HCT116 (cell line): ENCODE data around the gene CC2D2B. TPM values are rescaled to one million over a fixed set of nuclear protein-coding genes. Genes with fewer than 3 reads are reported as not detected.

Experiments used
- ATAC-seq: fragments of 200-7000 bp; cut with Tn5 transposase; 2 replicates; pipeline ENCODE4 v1.9.1; 2020; ENCODE audit warnings: mild to moderate bottlenecking, moderate library complexity
- BruUV-seq: library from RNA; stranded (reverse); fragments of 400-500 nt; replicated peaks from 2 replicates; lab custom pipeline; 2021; lab: Mats Ljungman, UMichigan
- CTCF ChIA-PET: fragments of 300-600 bp; sonication (Branson Sonifier 250); formaldehyde crosslinking; loops from one replicate; lab custom pipeline; 2021; ENCODE audit warnings: antibody characterized with exemption; lab: Charles Lee
- POLR2A ChIA-PET: fragments of 300-600, 350-600 bp; sonication (Branson Sonifier 250); formaldehyde crosslinking; loops from one replicate; lab custom pipeline; 2021; ENCODE audit warnings: antibody characterized with exemption; lab: Charles Lee
- RAD21 ChIA-PET, 2 experiments: fragments of 300-600 bp; sonication (Branson Sonifier 250); formaldehyde crosslinking; loops; one replicate each; lab custom pipeline; 2023; ENCODE audit warnings: low total read pairs in 2 of 2; ENCODE audit not compliant: uncharacterized antibody in 2 of 2, unreplicated experiment in 2 of 2, low non-redundant PET in 1 of 2; lab: Charles Lee
- DNase-seq: peaks from one replicate; pipeline ENCODE4 v3.0.0-alpha.2; 2010; ENCODE audit warnings: low read depth, low spot score
- H2AFZ ChIP-seq: fragments of 200-600 bp; shearing (Covaris generic), sonication (generic); 2 replicates; pipeline ENCODE4 v1.6.1; 2017; ENCODE audit warnings: low read depth, mixed run types, mixed read lengths, antibody characterized with exemption, low read length; ENCODE audit not compliant: poor library complexity, severe bottlenecking
- H3K27ac ChIP-seq: 2 replicates; pipeline ENCODE4 v1.5.1; 2012; ENCODE audit warnings: low read depth, low read length
- H3K27me3 ChIP-seq: fragments of 200-600 bp; sonication (generic); 2 replicates; pipeline ENCODE4 v1.6.1; 2016; ENCODE audit warnings: mixed run types, low read length, mixed read lengths; ENCODE audit not compliant: insufficient read depth
- H3K36me3 ChIP-seq, 2 experiments: fragments of 200-500 bp in 1 of 2; fragments of 200-600 bp in 1 of 2; sonication (Bioruptor generic) in 1 of 2; sonication (generic) in 1 of 2; 2 replicates each; pipeline versions ENCODE4 v1.5.1 to v1.6.1; 2014 to 2016; ENCODE audit warnings: low read length in 2 of 2, inconsistent platforms in 1 of 2, mixed read lengths in 1 of 2, mixed run types in 1 of 2; ENCODE audit not compliant: insufficient read depth in 2 of 2, control insufficient read depth in 1 of 2
- H3K4me1 ChIP-seq, 2 experiments: fragments of 200-600 bp in 1 of 2; sonication (generic) in 1 of 2; 2 replicates each; pipeline versions ENCODE4 v1.5.1 to v1.6.1; 2012 to 2017; ENCODE audit warnings: low read length in 2 of 2, inconsistent platforms in 1 of 2, mild to moderate bottlenecking in 1 of 2, mixed read lengths in 1 of 2, mixed run types in 1 of 2, moderate library complexity in 1 of 2; ENCODE audit not compliant: insufficient read depth in 2 of 2, control insufficient read depth in 1 of 2
- H3K4me2 ChIP-seq: fragments of 200-600 bp; sonication (generic); 2 replicates; pipeline ENCODE4 v1.6.1; 2017; ENCODE audit warnings: mixed run types, low read length, mixed read lengths
- H3K4me3 ChIP-seq, 2 experiments: fragments of 200-600 bp in 1 of 2; sonication (generic) in 1 of 2; replicated peaks in 1 of 2; 2 replicates each; pipeline ENCODE4 v1.5.1; 2011 to 2016; ENCODE audit warnings: low read length in 2 of 2, control low read depth in 1 of 2, low read depth in 1 of 2, mild to moderate bottlenecking in 1 of 2, mixed read lengths in 1 of 2, mixed run types in 1 of 2
- H3K79me2 ChIP-seq: fragments of 200-600 bp; sonication (generic); 2 replicates; pipeline ENCODE4 v1.6.1; 2017; ENCODE audit warnings: mild to moderate bottlenecking, mixed run types, low read length, moderate library complexity, mixed read lengths; ENCODE audit not compliant: insufficient read depth
- H3K9ac ChIP-seq: fragments of 200-600 bp; sonication (generic); 2 replicates; pipeline ENCODE4 v1.6.1; 2016; ENCODE audit warnings: low read length, mixed read lengths
- H3K9me2 ChIP-seq: fragments of 200-600 bp; sonication (generic), shearing (Covaris generic); 2 replicates; pipeline ENCODE4 v1.6.1; 2017; ENCODE audit warnings: mixed run types, mild to moderate bottlenecking, moderate library complexity; ENCODE audit not compliant: insufficient read depth
- H3K9me3 ChIP-seq, 2 experiments: fragments of 200-500 bp in 1 of 2; fragments of 200-600 bp in 1 of 2; sonication (Bioruptor generic) in 1 of 2; sonication (generic) in 1 of 2; 2 replicates each; pipeline ENCODE4 v1.6.1; 2014 to 2017; ENCODE audit warnings: low read length in 2 of 2, mixed read lengths in 2 of 2, inconsistent platforms in 1 of 2, low read depth in 1 of 2, mild to moderate bottlenecking in 1 of 2, mixed run types in 1 of 2, moderate library complexity in 1 of 2; ENCODE audit not compliant: control insufficient read depth in 1 of 2, insufficient read depth in 1 of 2
- H4K20me1 ChIP-seq: fragments of 200-600 bp; sonication (generic), shearing (Covaris generic); 2 replicates; pipeline ENCODE4 v1.6.1; 2017; ENCODE audit warnings: mixed run types, mild to moderate bottlenecking, moderate library complexity; ENCODE audit not compliant: insufficient read depth
- CBX3 ChIP-seq: IDR thresholded peaks from 2 replicates; pipeline ENCODE4 v1.6.1; 2012; ENCODE audit warnings: low read depth
- RAD21 ChIP-seq: IDR thresholded peaks from 2 replicates; pipeline ENCODE4 v1.6.1; 2012; ENCODE audit warnings: low read depth, mild to moderate bottlenecking
- SRF ChIP-seq: IDR thresholded peaks from 2 replicates; pipeline ENCODE4 v1.6.1; 2012; ENCODE audit warnings: low read depth
- TCF7L2 ChIP-seq: IDR thresholded peaks from 2 replicates; pipeline ENCODE4 v1.7.0; 2011; ENCODE audit warnings: borderline replicate concordance, inconsistent platforms; ENCODE audit not compliant: insufficient read depth, insufficient read length; ENCODE audit errors: extremely low read depth
- intact Hi-C: fragments of 100-400 bp; cut with micrococcal nuclease; formaldehyde crosslinking; loops from 2 replicates; pipeline ENCODE4 v1.10.0; 2022
- total RNA-seq: library from RNA; stranded (reverse); gene quantifications from one replicate; pipeline ENCODE4 v1.2.1, GENCODE V29; 2021; ENCODE audit not compliant: unreplicated experiment
- TF ChIP-seq, protein P1 (sequence below): IDR thresholded peaks from 2 replicates; pipeline ENCODE4 v1.6.1; 2012; ENCODE audit warnings: low read depth

Gene CC2D2B
- total RNA-seq, 1 experiment from 2014 or later: 0.20 TPM

DNA sequence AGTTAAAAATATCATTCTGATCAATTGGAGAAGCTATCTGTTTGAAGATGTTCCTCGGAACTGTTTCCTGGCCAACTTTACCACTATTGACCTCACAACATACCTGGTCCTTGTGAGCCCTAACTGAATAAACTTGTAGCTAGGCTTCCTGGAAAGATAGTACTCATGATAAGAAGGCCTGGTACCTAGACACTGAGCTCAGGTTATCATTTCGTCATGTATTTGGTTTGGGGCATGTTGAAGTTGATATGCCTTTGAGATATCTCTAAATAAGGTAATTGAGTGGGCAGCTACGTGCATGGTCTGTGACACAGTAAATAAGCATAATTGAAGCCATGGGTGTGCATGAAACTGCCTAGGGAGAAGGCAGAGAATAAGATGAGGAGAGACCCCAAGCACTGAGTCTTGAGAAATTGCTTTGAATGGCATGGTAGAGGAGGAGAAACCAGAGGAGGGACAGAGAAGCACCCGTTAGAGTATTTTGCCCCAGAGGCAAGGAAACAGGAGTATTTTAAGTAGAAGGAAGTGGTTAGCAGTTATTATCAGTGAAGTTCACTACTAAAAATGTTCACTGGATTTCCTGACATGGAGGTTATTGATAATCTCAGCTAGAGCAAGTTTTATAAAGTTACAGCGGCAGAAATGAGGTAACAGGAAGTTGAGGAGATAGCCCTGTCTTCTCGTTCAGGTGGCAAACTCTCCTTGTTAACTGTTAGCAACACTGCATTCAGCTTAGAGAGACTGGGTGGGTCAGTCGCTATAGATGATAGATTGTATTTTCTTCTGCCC, 55.6 kb downstream of the CC2D2B start:
- no peak for DNase-seq
- Histone ChIP-seq H3K9me3 (no peaks in the 10 kb centered on the region), H3K36me3 (no peaks in the 10 kb centered on the region), H3K27ac (no peak overlapping the region), H3K9me2 (no peaks in the 10 kb centered on the region), H3K4me1 (no peaks in the 10 kb centered on the region), H2AFZ (no peak overlapping the region), H4K20me1 (no peaks in the 10 kb centered on the region), H3K4me2 (no peak overlapping the region), H3K4me3 (no peak overlapping the region), H3K27me3 (no peaks in the 10 kb centered on the region), H3K79me2 (no peaks in the 10 kb centered on the region), H3K9ac (no peak overlapping the region)
- ChIA-PET CTCF (no interaction called here), POLR2A (no interaction called here), RAD21 (no interaction called here)
- intact Hi-C loops: no loop called here
- no TSS peak for BruUV-seq
- TF ChIP-seq CBX3: no peak
- TF ChIP-seq, protein P1, sequence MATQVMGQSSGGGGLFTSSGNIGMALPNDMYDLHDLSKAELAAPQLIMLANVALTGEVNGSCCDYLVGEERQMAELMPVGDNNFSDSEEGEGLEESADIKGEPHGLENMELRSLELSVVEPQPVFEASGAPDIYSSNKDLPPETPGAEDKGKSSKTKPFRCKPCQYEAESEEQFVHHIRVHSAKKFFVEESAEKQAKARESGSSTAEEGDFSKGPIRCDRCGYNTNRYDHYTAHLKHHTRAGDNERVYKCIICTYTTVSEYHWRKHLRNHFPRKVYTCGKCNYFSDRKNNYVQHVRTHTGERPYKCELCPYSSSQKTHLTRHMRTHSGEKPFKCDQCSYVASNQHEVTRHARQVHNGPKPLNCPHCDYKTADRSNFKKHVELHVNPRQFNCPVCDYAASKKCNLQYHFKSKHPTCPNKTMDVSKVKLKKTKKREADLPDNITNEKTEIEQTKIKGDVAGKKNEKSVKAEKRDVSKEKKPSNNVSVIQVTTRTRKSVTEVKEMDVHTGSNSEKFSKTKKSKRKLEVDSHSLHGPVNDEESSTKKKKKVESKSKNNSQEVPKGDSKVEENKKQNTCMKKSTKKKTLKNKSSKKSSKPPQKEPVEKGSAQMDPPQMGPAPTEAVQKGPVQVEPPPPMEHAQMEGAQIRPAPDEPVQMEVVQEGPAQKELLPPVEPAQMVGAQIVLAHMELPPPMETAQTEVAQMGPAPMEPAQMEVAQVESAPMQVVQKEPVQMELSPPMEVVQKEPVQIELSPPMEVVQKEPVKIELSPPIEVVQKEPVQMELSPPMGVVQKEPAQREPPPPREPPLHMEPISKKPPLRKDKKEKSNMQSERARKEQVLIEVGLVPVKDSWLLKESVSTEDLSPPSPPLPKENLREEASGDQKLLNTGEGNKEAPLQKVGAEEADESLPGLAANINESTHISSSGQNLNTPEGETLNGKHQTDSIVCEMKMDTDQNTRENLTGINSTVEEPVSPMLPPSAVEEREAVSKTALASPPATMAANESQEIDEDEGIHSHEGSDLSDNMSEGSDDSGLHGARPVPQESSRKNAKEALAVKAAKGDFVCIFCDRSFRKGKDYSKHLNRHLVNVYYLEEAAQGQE: no peak
- ATAC-seq: no peak

DNA sequence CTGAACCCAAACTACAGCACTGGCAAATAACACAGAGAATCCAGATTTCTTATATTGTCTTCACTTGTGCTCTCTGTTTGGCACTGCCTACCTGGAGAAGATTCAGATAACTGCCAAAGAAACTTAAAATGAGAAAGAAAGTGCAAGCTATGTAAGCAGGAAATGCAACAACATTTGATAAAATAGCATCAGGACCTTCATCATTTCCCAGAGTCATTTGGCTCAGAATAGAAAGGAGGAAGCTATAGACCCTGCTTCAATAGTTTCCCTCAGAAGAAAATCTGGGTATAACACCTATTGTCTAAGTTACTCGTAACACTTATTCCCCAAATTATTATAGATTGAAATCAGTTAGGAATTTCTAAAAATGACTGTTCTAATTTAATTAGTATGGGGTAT, 56.2 kb downstream of the CC2D2B start:
- no peaks in the 10 kb centered on the region for H3K36me3 ChIP-seq
- intact Hi-C loops: no loop called here
- no peak overlapping the region for H3K27ac ChIP-seq
- no peaks in the 10 kb centered on the region for H3K4me1 ChIP-seq
- H3K9me3 ChIP-seq: no peaks in the 10 kb centered on the region
- ChIA-PET POLR2A (no interaction called here), CTCF (no interaction called here), RAD21 (no interaction called here)
- H3K9ac ChIP-seq: no peak overlapping the region
- no peaks in the 10 kb centered on the region for H3K79me2 ChIP-seq
- no TSS peak for BruUV-seq
- H2AFZ ChIP-seq: no peak overlapping the region
- no peaks in the 10 kb centered on the region for H3K9me2 ChIP-seq
- TF ChIP-seq SRF (no peak), RAD21 (no peak), TCF7L2 (no peak)
- DNase-seq (no peak), ATAC-seq (no peak)
- no peaks in the 10 kb centered on the region for H3K27me3 ChIP-seq
- no peak overlapping the region for H3K4me2 ChIP-seq
- no peaks in the 10 kb centered on the region for H4K20me1 ChIP-seq
- H3K4me3 ChIP-seq: no peak overlapping the region
